IMR-90 (cell line): ENCODE measurements around the gene NEDD4L. TPM values are rescaled to one million over a fixed set of nuclear protein-coding genes. Genes with fewer than 3 reads are reported as not detected.

Experiments used
- ATAC-seq: fragments of 200-7000 bp; cut with Tn5 transposase; 2 replicates; pipeline ENCODE4 v1.9.1; 2020; ENCODE audit warnings: low read depth, mild to moderate bottlenecking, moderate library complexity
- BruUV-seq: library from RNA; stranded (reverse); fragments of 400-500 nt; replicated peaks from 2 replicates; lab custom pipeline; 2021; lab: Mats Ljungman, UMichigan
- CTCF ChIA-PET: fragments of 300-600 bp; formaldehyde crosslinking; extraction: SDS; loops from one replicate; lab custom pipeline; 2021; ENCODE audit warnings: antibody characterized with exemption; lab: Yijun Ruan, JAX
- POLR2A ChIA-PET: fragments of 300-600 bp; sonication (Branson Sonifier 250); formaldehyde crosslinking; loops from one replicate; lab custom pipeline; 2022; ENCODE audit warnings: antibody characterized with exemption; ENCODE audit not compliant: unreplicated experiment; lab: Charles Lee
- DNase-seq: peaks from one replicate; pipeline ENCODE4 v3.0.0; 2013
- H2AFZ ChIP-seq: replicated peaks from 2 replicates; pipeline ENCODE3; 2013; ENCODE audit warnings: low read length, mild to moderate bottlenecking; ENCODE audit not compliant: poor library complexity
- H2AK5ac ChIP-seq: 2 replicates; pipeline ENCODE4 v1.6.1; 2013; ENCODE audit warnings: low read depth, low read length, inconsistent platforms
- H2AK9ac ChIP-seq: replicated peaks from 2 replicates; pipeline ENCODE3; 2013; ENCODE audit warnings: mild to moderate bottlenecking, low read depth, low read length, moderate library complexity; ENCODE audit not compliant: poor library complexity
- H2BK120ac ChIP-seq: 2 replicates; pipeline ENCODE4 v1.6.1; 2013; ENCODE audit warnings: low read depth, low read length, inconsistent platforms
- H2BK15ac ChIP-seq: 3 replicates; pipeline ENCODE4 v1.6.1; 2013; ENCODE audit warnings: low read depth, low read length, inconsistent platforms
- H2BK20ac ChIP-seq: 2 replicates; pipeline ENCODE4 v1.6.1; 2013; ENCODE audit warnings: low read depth, mild to moderate bottlenecking, inconsistent platforms, low read length, moderate library complexity
- H2BK5ac ChIP-seq: 2 replicates; pipeline ENCODE4 v1.6.1; 2013; ENCODE audit warnings: mild to moderate bottlenecking, low read depth, low read length, inconsistent platforms; ENCODE audit not compliant: poor library complexity, severe bottlenecking
- H3K14ac ChIP-seq: replicated peaks from 2 replicates; pipeline ENCODE4 v1.6.1; 2013; ENCODE audit warnings: low read depth, low read length, inconsistent platforms
- H3K18ac ChIP-seq: 2 replicates; pipeline ENCODE4 v1.6.1; 2013; ENCODE audit warnings: low read depth, low read length, control low read depth
- H3K23ac ChIP-seq: 2 replicates; pipeline ENCODE4 v1.6.1; 2013; ENCODE audit warnings: low read depth, low read length, inconsistent platforms
- H3K27ac ChIP-seq: 2 replicates; pipeline ENCODE4 v1.5.1; 2013; ENCODE audit warnings: mild to moderate bottlenecking, control low read depth, low read length; ENCODE audit not compliant: insufficient read depth
- H3K27me3 ChIP-seq: 2 replicates; pipeline ENCODE4 v1.6.1; 2013; ENCODE audit warnings: low read length; ENCODE audit not compliant: control insufficient read depth, insufficient read depth
- H3K36me3 ChIP-seq: 2 replicates; pipeline ENCODE4 v1.6.1; 2013; ENCODE audit warnings: low read length, mixed read lengths; ENCODE audit not compliant: control insufficient read depth, insufficient read depth
- H3K4ac ChIP-seq: 2 replicates; pipeline ENCODE4 v1.6.1; 2013; ENCODE audit warnings: low read depth, low read length, inconsistent platforms
- H3K4me1 ChIP-seq: 2 replicates; pipeline ENCODE4 v1.6.1; 2013; ENCODE audit warnings: low read length, mixed read lengths; ENCODE audit not compliant: control insufficient read depth, insufficient read depth
- H3K4me2 ChIP-seq: 2 replicates; pipeline ENCODE4 v1.6.1; 2013; ENCODE audit warnings: low read depth, mild to moderate bottlenecking, control low read depth, low read length, moderate library complexity
- H3K4me3 ChIP-seq: 2 replicates; pipeline ENCODE4 v1.5.1; 2013; ENCODE audit warnings: low read depth, mild to moderate bottlenecking, control low read depth, low read length, moderate library complexity; ENCODE audit not compliant: insufficient read depth
- H3K56ac ChIP-seq: 2 replicates; pipeline ENCODE4 v1.6.1; 2013; ENCODE audit warnings: low read length, inconsistent platforms; ENCODE audit not compliant: insufficient read depth; ENCODE audit errors: extremely low read depth
- H3K79me1 ChIP-seq, 2 experiments: 2 replicates each; pipeline ENCODE4 v1.6.1; 2013; ENCODE audit warnings: low read length in 2 of 2, inconsistent platforms in 1 of 2, low read depth in 1 of 2
- H3K9ac ChIP-seq: 2 replicates; pipeline ENCODE4 v1.6.1; 2013; ENCODE audit warnings: low read depth, low read length, control low read depth
- H3K9me1 ChIP-seq: 2 replicates; pipeline ENCODE4 v1.6.1; 2013; ENCODE audit warnings: low read length, inconsistent platforms; ENCODE audit not compliant: insufficient read depth
- H3K9me3 ChIP-seq: 2 replicates; pipeline ENCODE4 v1.6.1; 2013; ENCODE audit warnings: low read length; ENCODE audit not compliant: control insufficient read depth, insufficient read depth
- H4K20me1 ChIP-seq: 2 replicates; pipeline ENCODE4 v1.6.1; 2013; ENCODE audit warnings: low read length, inconsistent platforms; ENCODE audit not compliant: insufficient read depth
- H4K5ac ChIP-seq: 2 replicates; pipeline ENCODE4 v1.6.1; 2013; ENCODE audit warnings: mild to moderate bottlenecking, low read depth, low read length, control low read depth
- H4K8ac ChIP-seq, 2 experiments: 2 replicates each; pipeline ENCODE4 v1.6.1; 2013; ENCODE audit warnings: low read depth in 2 of 2, low read length in 2 of 2, control low read depth in 1 of 2, inconsistent platforms in 1 of 2
- H4K91ac ChIP-seq: 2 replicates; pipeline ENCODE4 v1.6.1; 2013; ENCODE audit warnings: low read depth, low read length, inconsistent platforms; ENCODE audit not compliant: insufficient read depth
- BHLHE40 ChIP-seq: fragments of 150-350 bp; IDR thresholded peaks from 2 replicates; pipeline ENCODE4 v1.6.1; 2016; ENCODE audit warnings: mild to moderate bottlenecking, low read depth, low read length
- MAZ ChIP-seq: IDR thresholded peaks from 2 replicates; pipeline ENCODE4 v1.6.1; 2012; ENCODE audit warnings: low read depth, mild to moderate bottlenecking, low read length, improper control_type of control experiment, moderate library complexity, borderline replicate concordance
- RAD21 ChIP-seq: IDR thresholded peaks from 2 replicates; pipeline ENCODE4 v1.6.1; 2012; ENCODE audit warnings: low read length, improper control_type of control experiment
- SMC3 ChIP-seq: fragments of 150-350 bp; IDR thresholded peaks from 2 replicates; pipeline ENCODE4 v1.6.1; 2016; ENCODE audit warnings: low read depth, mild to moderate bottlenecking, antibody characterized with exemption, low read length, moderate library complexity
- WGBS, 2 experiments: methylation state at CpG; one replicate each; pipeline versions ENCODE4 v1.1.5 to v1.1.7; 2013; ENCODE audit warnings: missing lambda C conversion rate in 2 of 2; ENCODE audit not compliant: insufficient read length in 1 of 2; ENCODE audit errors: extremely low coverage in 2 of 2; 5-methylcytosine and 5-hydroxymethylcytosine counted together
- dilution Hi-C: fragments of 300-500 bp; cut with HindIII; formaldehyde crosslinking; loops from one replicate; pipeline ENCODE4 v1.14.3; 2018; ENCODE audit warnings: low sequenced_read_pairs; ENCODE audit not compliant: unreplicated experiment
- in situ Hi-C: fragments of 300-500 bp; cut with MboI; formaldehyde crosslinking; loops from 3 replicates; pipeline ENCODE4 v1.14.3; 2019; ENCODE audit warnings: low sequenced_read_pairs, inconsistent platforms, mixed read lengths
- intact Hi-C: fragments of 100-400 bp; cut with micrococcal nuclease; formaldehyde crosslinking; loops from 2 replicates; pipeline ENCODE4 v1.10.0; 2022
- polyA plus RNA-seq, 3 experiments: library from polyadenylated mRNA; depleted of rRNA; stranded (reverse); fragments of >200 nt; gene quantifications; 2 replicates each; pipeline ENCODE4 v1.2.3, GENCODE V29; 2012; ENCODE audit warnings: low replicate concordance in 1 of 3
- total RNA-seq: library from RNA; depleted of rRNA; stranded (reverse); fragments of >200 nt; gene quantifications from 2 replicates; pipeline ENCODE4 v1.2.3, GENCODE V29; 2012

NEDD4L gene
- total and polyA plus RNA-seq, 2 of the 4 experiments (the other 2 are of a cell fraction): 10.0 to 10.9 TPM

DNA sequence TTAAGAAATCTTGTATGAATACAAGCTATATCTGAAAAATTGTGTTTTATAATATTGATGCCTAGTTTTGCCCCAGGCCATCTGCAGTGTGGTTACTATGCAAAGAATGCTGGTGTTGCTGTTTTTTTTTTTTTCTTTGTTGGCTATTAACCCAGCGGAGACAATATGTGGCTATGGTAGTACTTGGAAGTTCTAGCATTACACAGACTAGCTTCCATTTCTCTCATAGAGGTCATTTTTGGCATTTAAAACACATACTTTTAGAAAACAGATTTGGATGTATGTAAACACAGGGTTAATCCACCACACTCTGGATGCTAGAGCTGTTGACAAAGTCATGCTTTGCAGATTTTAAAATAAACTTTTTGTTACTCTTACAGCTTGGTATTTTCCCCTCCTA lies 209.8 kb downstream of the NEDD4L start:
- intact Hi-C loops: no loop called here
- BruUV-seq: no TSS peak
- Histone ChIP-seq H3K27me3 (no peaks in the 10 kb centered on the region), H3K9me1 (no peaks in the 10 kb centered on the region), H2BK5ac (no peak overlapping the region), H3K9me3 (no peaks in the 10 kb centered on the region), H3K56ac (no peak overlapping the region), H3K14ac (no peak overlapping the region), H4K5ac (no peak overlapping the region), H3K27ac (no peak overlapping the region), H3K18ac (no peak overlapping the region), H3K9ac (no peak overlapping the region), H2AK9ac (no peak overlapping the region), H3K4ac (no peak overlapping the region), H3K4me2 (no peak overlapping the region), H3K79me1 (no peaks in the 10 kb centered on the region), H4K91ac (no peak overlapping the region), H2BK120ac (no peak overlapping the region), H2BK15ac (no peak overlapping the region), H2AFZ (no peak overlapping the region), H3K4me3 (no peak overlapping the region), H2BK20ac (no peak overlapping the region), H2AK5ac (no peak overlapping the region), H4K8ac (no peak overlapping the region), H4K20me1 (no peaks in the 10 kb centered on the region), H3K23ac (no peak overlapping the region), H3K4me1 (peaks cover 9% of the 10 kb centered on the region; the same call in 1 of the 2 replicates), H3K36me3 (peaks cover 1% of the 10 kb centered on the region)
- DNase-seq (no peak), ATAC-seq (peak; percentile 55)
- ChIA-PET POLR2A (no interaction called here), CTCF (interaction anchor here (0.5 to 1.6 kb wide), 3 partner anchors 73 to 347 kb away, joined by 3 to 5 read pairs (median 4); no protein-coding TSS in a partner anchor)
- no peak for TF ChIP-seq SMC3
- no peak for TF ChIP-seq RAD21
- no peak for TF ChIP-seq BHLHE40
- no peak for TF ChIP-seq MAZ
- in situ Hi-C loops: no loop called here
- dilution Hi-C loops: no loop called here
- no CpG with 5 or more reads among the region's 1 CpG for WGBS, 2 experiments
